K562 (cell line): ENCODE measurements around the gene CAPN12. TPM values are rescaled to one million over a fixed set of nuclear protein-coding genes. Genes with fewer than 3 reads are reported as not detected.

ENCODE experiments used
- ATAC-seq: fragments of 200-7000 bp; cut with Tn5 transposase; 3 replicates; pipeline ENCODE4 v1.9.1; 2020; ENCODE audit warnings: moderate library complexity
- BruUV-seq: library from RNA; stranded (reverse); fragments of 400-500 nt; replicated peaks from 2 replicates; lab custom pipeline; 2021; lab: Mats Ljungman, UMichigan
- CTCF ChIA-PET: fragments of 300-600 bp; formaldehyde crosslinking; extraction: SDS; loops from one replicate; lab custom pipeline; 2021; ENCODE audit warnings: low intra/inter-chr PET ratio; lab: Yijun Ruan, JAX
- POLR2A ChIA-PET: fragments of 300-600, 350-650 bp; sonication (Branson Sonifier 250); formaldehyde crosslinking; extraction: SDS; loops from one replicate; lab custom pipeline; 2021; ENCODE audit warnings: antibody characterized with exemption, inconsistent platforms; lab: Yijun Ruan, JAX
- DNase-seq, 4 experiments: peaks; one replicate each; pipeline versions ENCODE4 v3.0.0 to v3.0.0-alpha.2; 2011 to 2018; ENCODE audit warnings: low spot score in 3 of 4, mixed read lengths in 3 of 4; ENCODE audit errors: extremely low read depth in 1 of 4
- FAIRE-seq: peaks from 2 replicates; lab custom pipeline; 2011; peaks lifted over from hg19 to GRCh38; lab: Jason Lieb, UNC
- H2AFZ ChIP-seq: 2 replicates; pipeline ENCODE4 v1.6.0; 2011; ENCODE audit warnings: low read depth, low read length, control low read depth, inconsistent platforms
- H3K27ac ChIP-seq: fragments of 200-600 bp; 3 replicates; pipeline ENCODE4 v1.8.0; 2011; ENCODE audit warnings: low read depth, mild to moderate bottlenecking, control low read depth, inconsistent platforms, low read length, moderate library complexity, mixed read lengths; ENCODE audit errors: extremely low read depth
- H3K27me3 ChIP-seq, 2 experiments: fragments of 300-600 bp in 1 of 2; 2 replicates in 1 of 2; 3 replicates in 1 of 2; pipeline versions ENCODE4 v1.6.0 to v1.8.0; 2011; ENCODE audit warnings: inconsistent platforms in 2 of 2, low read length in 2 of 2, mild to moderate bottlenecking in 1 of 2, mixed read lengths in 1 of 2, moderate library complexity in 1 of 2; ENCODE audit not compliant: control insufficient read depth in 2 of 2, insufficient read depth in 2 of 2
- H3K36me3 ChIP-seq: fragments of 300-600 bp; 3 replicates; pipeline ENCODE4 v1.8.0; 2011; ENCODE audit warnings: mild to moderate bottlenecking, low read length, inconsistent platforms; ENCODE audit not compliant: control insufficient read depth, insufficient read depth
- H3K4me1 ChIP-seq, 2 experiments: fragments of 200-600 bp in 1 of 2; replicated peaks in 1 of 2; 2 replicates in 1 of 2; 3 replicates in 1 of 2; pipeline versions ENCODE4 v1.5.1 to v1.8.0; 2011; ENCODE audit warnings: inconsistent platforms in 2 of 2, low read length in 2 of 2, mild to moderate bottlenecking in 1 of 2, mixed read lengths in 1 of 2, moderate library complexity in 1 of 2; ENCODE audit not compliant: control insufficient read depth in 2 of 2, insufficient read depth in 2 of 2
- H3K4me2 ChIP-seq: 2 replicates; pipeline ENCODE4 v1.6.1; 2011; ENCODE audit warnings: low read length, control low read depth, inconsistent platforms, mixed read lengths; ENCODE audit not compliant: insufficient read depth
- H3K4me3 ChIP-seq: fragments of 200-600 bp; sonication (generic), shearing (Covaris generic); 2 replicates; pipeline ENCODE4 v1.5.1; 2016; ENCODE audit warnings: control low read depth, inconsistent platforms
- H3K79me2 ChIP-seq: fragments of 200-600 bp; 3 replicates; pipeline ENCODE4 v1.8.0; 2011; ENCODE audit warnings: low read length, inconsistent platforms; ENCODE audit not compliant: control insufficient read depth, insufficient read depth
- H3K9ac ChIP-seq, 2 experiments: 2 replicates each; pipeline versions ENCODE4 v1.6.0 to v1.6.1; 2011; ENCODE audit warnings: low read depth in 2 of 2, low read length in 2 of 2, control low read depth in 1 of 2, inconsistent platforms in 1 of 2, mild to moderate bottlenecking in 1 of 2, mixed read lengths in 1 of 2; ENCODE audit not compliant: insufficient read depth in 1 of 2
- H3K9me1 ChIP-seq: one replicate; pipeline ENCODE4 v1.6.0; 2011; ENCODE audit warnings: inconsistent platforms, mild to moderate bottlenecking, low read length, moderate library complexity; ENCODE audit not compliant: control insufficient read depth, insufficient read depth
- H3K9me3 ChIP-seq: replicated peaks from 2 replicates; pipeline ENCODE4 v1.5.1; 2011; ENCODE audit warnings: low read depth, low read length, inconsistent platforms; ENCODE audit not compliant: control insufficient read depth, insufficient read depth
- H4K20me1 ChIP-seq: replicated peaks from 2 replicates; pipeline ENCODE4 v1.6.1; 2011; ENCODE audit warnings: low read length, inconsistent platforms, mixed read lengths; ENCODE audit not compliant: control insufficient read depth, insufficient read depth
- POLR2G ChIP-seq: fragments of 200-400 bp; formaldehyde crosslinking; IDR thresholded peaks from 2 replicates; pipeline ENCODE4 v1.6.1; 2017; ENCODE audit warnings: low read depth, mild to moderate bottlenecking, antibody characterized with exemption, low read length, moderate library complexity
- RUNX1 ChIP-seq: sonication (generic); IDR thresholded peaks from 2 replicates; pipeline ENCODE4 v1.6.1; 2016; ENCODE audit warnings: antibody characterized with exemption, low read depth
- SMARCA5 ChIP-seq: fragments of 450-650 bp; IDR thresholded peaks from 2 replicates; pipeline ENCODE4 v1.6.1; 2016
- ZNF551 ChIP-seq: fragments of 250-450 bp; sonication (Bioruptor Pico); IDR thresholded peaks from 2 replicates; pipeline ENCODE4 v1.5.0; 2021; ENCODE audit warnings: mild to moderate bottlenecking, moderate library complexity
- WGBS: fragments of 100-300 bp; shearing (Covaris generic); methylation state at CpG from one replicate; pipeline ENCODE4 v1.1.6; 2016; ENCODE audit warnings: low coverage, mixed read lengths; ENCODE audit not compliant: insufficient coverage; ENCODE audit errors: missing lambda C conversion rate; 5-methylcytosine and 5-hydroxymethylcytosine counted together
- in situ Hi-C: fragments of 300-500 bp; cut with MboI; formaldehyde crosslinking; loops from 4 replicates; pipeline ENCODE4 v1.15.0; 2018; ENCODE audit warnings: inconsistent platforms, mixed read lengths
- intact Hi-C: fragments of 100-400 bp; cut with micrococcal nuclease; formaldehyde crosslinking; loops from 2 replicates; pipeline ENCODE4 v1.14.2; 2022
- polyA plus RNA-seq, 8 experiments: library from polyadenylated mRNA; depleted of rRNA in 4 of 8; stranded (reverse) in 5 of 8; unstranded in 3 of 8; fragments of >200 nt; fragmentation: Nextera tagmentation in 2 of 8; fragmentation: Illumina TruSeq in 1 of 8; extraction: Ambion mirVana in 2 of 8; extraction: Trizol in 1 of 8; gene quantifications; 2 replicates each; pipeline versions ENCODE4 v1.2.1 to v1.2.3, GENCODE V29; 2011 to 2014; ENCODE audit warnings: inconsistent platforms in 1 of 8, missing spikeins in 1 of 8
- total RNA-seq, 7 experiments: library from RNA; depleted of rRNA in 6 of 7; stranded (reverse); fragments of >200 nt in 6 of 7; fragmentation: Illumina TruSeq in 2 of 7; extraction: Trizol in 2 of 7; gene quantifications; 2 replicates each; pipeline versions ENCODE4 v1.2.1 to v1.2.3, GENCODE V29; 2011 to 2021; ENCODE audit warnings: low replicate concordance in 1 of 7
- TF ChIP-seq, protein P1 (sequence below): fragments of 450-650 bp; IDR thresholded peaks from 2 replicates; pipeline ENCODE4 v1.6.1; 2016; ENCODE audit warnings: mild to moderate bottlenecking
- TF ChIP-seq, protein P2 (sequence below), 2 experiments: fragments of 450-650 bp; formaldehyde crosslinking in 1 of 2; IDR thresholded peaks; 2 replicates each; pipeline versions ENCODE4 v1.4.0 to v1.6.1; 2014 to 2020; ENCODE audit warnings: mild to moderate bottlenecking in 2 of 2, borderline replicate concordance in 1 of 2, low read depth in 1 of 2

CAPN12 gene
- total and polyA plus RNA-seq, 9 of the 15 experiments (the other 6 are each of a cell fraction or from before 2014, with no cell fraction given) = 0.83 to 7.0 (median 1.6) TPM

DNA sequence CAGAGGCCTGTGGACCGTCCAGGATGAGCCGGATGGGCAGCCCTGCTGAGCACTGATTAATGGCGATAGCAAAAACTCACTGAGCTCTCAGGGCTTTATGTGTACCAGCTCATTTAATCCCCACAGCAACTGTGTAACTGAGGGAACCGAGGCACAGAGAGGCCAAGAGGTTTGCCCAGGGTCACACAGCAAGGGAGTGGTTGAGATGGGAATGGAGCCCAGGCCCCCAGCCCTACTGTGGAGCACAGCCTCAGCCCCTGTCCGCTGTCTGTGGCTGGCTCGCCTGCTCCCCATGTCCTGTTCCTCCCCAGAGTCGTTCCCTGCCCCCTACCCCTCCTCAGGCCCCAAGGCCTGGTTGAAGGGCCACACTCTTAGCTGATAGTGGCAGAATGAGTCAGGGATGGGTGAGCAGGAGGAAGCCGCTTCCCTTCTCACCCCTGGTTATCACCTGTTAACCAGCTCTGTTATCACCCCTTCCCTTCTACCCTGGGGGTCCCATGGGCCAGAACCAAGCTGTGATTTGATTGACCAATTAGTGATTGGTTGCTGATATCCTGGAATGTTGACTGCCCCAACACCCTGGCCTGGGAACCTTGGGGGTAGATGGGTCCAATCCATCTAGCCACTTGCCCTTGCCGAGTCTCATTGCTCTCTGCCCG lies 21.2 kb downstream of the CAPN12 start (continued):
- TF ChIP-seq, protein P1, sequence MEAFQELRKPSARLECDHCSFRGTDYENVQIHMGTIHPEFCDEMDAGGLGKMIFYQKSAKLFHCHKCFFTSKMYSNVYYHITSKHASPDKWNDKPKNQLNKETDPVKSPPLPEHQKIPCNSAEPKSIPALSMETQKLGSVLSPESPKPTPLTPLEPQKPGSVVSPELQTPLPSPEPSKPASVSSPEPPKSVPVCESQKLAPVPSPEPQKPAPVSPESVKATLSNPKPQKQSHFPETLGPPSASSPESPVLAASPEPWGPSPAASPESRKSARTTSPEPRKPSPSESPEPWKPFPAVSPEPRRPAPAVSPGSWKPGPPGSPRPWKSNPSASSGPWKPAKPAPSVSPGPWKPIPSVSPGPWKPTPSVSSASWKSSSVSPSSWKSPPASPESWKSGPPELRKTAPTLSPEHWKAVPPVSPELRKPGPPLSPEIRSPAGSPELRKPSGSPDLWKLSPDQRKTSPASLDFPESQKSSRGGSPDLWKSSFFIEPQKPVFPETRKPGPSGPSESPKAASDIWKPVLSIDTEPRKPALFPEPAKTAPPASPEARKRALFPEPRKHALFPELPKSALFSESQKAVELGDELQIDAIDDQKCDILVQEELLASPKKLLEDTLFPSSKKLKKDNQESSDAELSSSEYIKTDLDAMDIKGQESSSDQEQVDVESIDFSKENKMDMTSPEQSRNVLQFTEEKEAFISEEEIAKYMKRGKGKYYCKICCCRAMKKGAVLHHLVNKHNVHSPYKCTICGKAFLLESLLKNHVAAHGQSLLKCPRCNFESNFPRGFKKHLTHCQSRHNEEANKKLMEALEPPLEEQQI = no peak
- TF ChIP-seq SMARCA5 = 0 out of 2 replicates have a peak, but pooled peaks have one; percentile 49

DNA sequence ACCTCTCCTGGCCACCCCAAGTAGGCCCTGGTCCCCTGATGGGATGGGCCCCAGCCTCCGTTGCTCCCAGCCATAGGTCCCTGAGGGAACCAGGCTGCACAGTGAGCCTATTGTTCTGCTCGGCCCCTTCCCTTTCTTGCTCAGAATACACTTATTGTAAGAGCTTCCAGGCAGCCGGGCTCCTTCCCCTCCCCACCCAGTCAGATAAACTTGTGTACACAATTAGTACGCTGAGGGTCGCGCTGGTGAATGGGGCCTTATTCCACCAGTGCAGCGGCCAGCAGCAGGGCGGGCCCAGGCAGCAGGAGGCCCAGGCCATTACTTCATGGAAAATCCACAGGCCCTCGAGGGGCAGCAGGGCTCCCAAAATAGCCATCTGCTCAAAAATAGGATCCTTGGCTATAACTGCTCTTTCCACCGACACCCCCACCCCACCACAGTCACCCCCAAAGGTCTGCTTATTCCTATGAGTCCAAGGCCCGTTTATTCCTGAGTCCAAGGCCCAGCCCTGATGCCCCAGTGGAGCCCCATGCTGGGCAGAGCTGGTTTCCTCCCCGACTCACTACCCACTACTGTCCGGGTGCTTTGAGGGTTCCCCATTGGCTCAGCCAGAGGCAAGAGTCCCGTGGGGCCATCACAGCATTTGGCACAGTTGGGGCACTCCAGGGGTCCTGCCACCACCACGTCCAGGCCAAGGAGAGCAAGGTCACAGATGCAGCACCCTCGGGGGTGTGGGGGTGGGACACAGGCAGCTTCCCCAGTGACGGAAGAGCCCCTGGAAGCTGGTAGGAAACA lies 22.1 kb downstream of the CAPN12 start:
- peaks cover 4% of the 10 kb centered on the region; the same call in 1 of the 2 replicates for H4K20me1 ChIP-seq
- H3K9me3 ChIP-seq = no peaks in the 10 kb centered on the region
- peaks cover 0 to 46% of the 10 kb centered on the region in 2 experiments; a peak in 3 of 5 replicates for H3K4me1 ChIP-seq
- H2AFZ ChIP-seq = no peak overlapping the region
- H3K36me3 ChIP-seq = peaks cover 98% of the 10 kb centered on the region; the same call in 2 of the 3 replicates
- no peaks in the 10 kb centered on the region for H3K9me1 ChIP-seq
- peak overlapping the region in 1 of 2 experiments; percentile 79; a peak in 1 of 4 replicates for H3K9ac ChIP-seq
- DNase-seq (no peak), ATAC-seq (no peak), FAIRE-seq (no peak)
- 85% methylated on average over 17 of the region's 17 CpGs for WGBS
- no peaks in the 10 kb centered on the region for H3K27me3 ChIP-seq
- no peak overlapping the region for H3K27ac ChIP-seq
- CTCF ChIA-PET = no interaction called here
- intact Hi-C loops = no loop called here
- in situ Hi-C loops = no loop called here
- H3K4me3 ChIP-seq = no peak overlapping the region
- POLR2A ChIA-PET = interaction anchor here (1.3 to 2.2 kb wide), 2 partner anchors 12 to 51 kb away, joined by 5 to 8 read pairs; no protein-coding TSS in a partner anchor
- H3K79me2 ChIP-seq = no peaks in the 10 kb centered on the region
- BruUV-seq = no TSS peak
- H3K4me2 ChIP-seq = no peak overlapping the region
- TF ChIP-seq RUNX1 = no peak
- TF ChIP-seq, protein P2, sequence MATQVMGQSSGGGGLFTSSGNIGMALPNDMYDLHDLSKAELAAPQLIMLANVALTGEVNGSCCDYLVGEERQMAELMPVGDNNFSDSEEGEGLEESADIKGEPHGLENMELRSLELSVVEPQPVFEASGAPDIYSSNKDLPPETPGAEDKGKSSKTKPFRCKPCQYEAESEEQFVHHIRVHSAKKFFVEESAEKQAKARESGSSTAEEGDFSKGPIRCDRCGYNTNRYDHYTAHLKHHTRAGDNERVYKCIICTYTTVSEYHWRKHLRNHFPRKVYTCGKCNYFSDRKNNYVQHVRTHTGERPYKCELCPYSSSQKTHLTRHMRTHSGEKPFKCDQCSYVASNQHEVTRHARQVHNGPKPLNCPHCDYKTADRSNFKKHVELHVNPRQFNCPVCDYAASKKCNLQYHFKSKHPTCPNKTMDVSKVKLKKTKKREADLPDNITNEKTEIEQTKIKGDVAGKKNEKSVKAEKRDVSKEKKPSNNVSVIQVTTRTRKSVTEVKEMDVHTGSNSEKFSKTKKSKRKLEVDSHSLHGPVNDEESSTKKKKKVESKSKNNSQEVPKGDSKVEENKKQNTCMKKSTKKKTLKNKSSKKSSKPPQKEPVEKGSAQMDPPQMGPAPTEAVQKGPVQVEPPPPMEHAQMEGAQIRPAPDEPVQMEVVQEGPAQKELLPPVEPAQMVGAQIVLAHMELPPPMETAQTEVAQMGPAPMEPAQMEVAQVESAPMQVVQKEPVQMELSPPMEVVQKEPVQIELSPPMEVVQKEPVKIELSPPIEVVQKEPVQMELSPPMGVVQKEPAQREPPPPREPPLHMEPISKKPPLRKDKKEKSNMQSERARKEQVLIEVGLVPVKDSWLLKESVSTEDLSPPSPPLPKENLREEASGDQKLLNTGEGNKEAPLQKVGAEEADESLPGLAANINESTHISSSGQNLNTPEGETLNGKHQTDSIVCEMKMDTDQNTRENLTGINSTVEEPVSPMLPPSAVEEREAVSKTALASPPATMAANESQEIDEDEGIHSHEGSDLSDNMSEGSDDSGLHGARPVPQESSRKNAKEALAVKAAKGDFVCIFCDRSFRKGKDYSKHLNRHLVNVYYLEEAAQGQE (IDR thresholded peaks at IDR 0.05; ENCODE audit: borderline replicate concordance) = no peak
- TF ChIP-seq, protein P2 (CRISPR knock-in tag; IDR thresholded peaks at IDR 0.05; ENCODE audit: low read depth) = no peak
- TF ChIP-seq ZNF551 (CRISPR knock-in tag) = no peak
- TF ChIP-seq POLR2G = peak; percentile 62
